Esophagus squamous epithelium (tissue), 5 donors: Measurements from ENCODE around the gene ZNF341. TPM values are rescaled to one million over a fixed set of nuclear protein-coding genes. Genes with fewer than 3 reads are reported as not detected.

Experiments
- DNase-seq: peaks from one replicate; lab custom pipeline; 2025; lab: John Stamatoyannopoulos, UW
- H3K27ac ChIP-seq, 4 donors: fragments of 200-600 bp; sonication (generic); one replicate each; pipeline ENCODE4 v1.5.1; 2016 to 2019; ENCODE audit warnings: mild to moderate bottlenecking in 1 of 4
- H3K27me3 ChIP-seq, 4 donors: fragments of 200-600 bp; sonication (generic); 1 replicate in 3 of 4; 2 replicates in 1 of 4; pipeline versions ENCODE4 v1.5.1 to v1.6.0; 2017 to 2021; ENCODE audit warnings: antibody characterized with exemption in 1 of 4
- H3K36me3 ChIP-seq, 3 donors: fragments of 200-600 bp; sonication (generic); one replicate each; pipeline ENCODE4 v1.5.1; 2016 to 2019
- H3K4me1 ChIP-seq, 3 donors: fragments of 200-600 bp; sonication (generic); one replicate each; pipeline ENCODE4 v1.5.1; 2017 to 2019
- H3K4me3 ChIP-seq, 4 donors: fragments of 200-600 bp; sonication (generic); 1 replicate in 3 of 4; 2 replicates in 1 of 4; pipeline ENCODE4 v1.5.1; 2016 to 2019; ENCODE audit warnings: mild to moderate bottlenecking in 2 of 4, moderate library complexity in 1 of 4
- H3K9me3 ChIP-seq, 3 donors: fragments of 200-600 bp; sonication (generic); one replicate each; pipeline ENCODE4 v1.5.1; 2016 to 2019
- CTCF ChIP-seq, 6 experiments: fragments of 450-650 bp in 4 of 6; fragments of 200-600 bp in 2 of 6; sonication (generic) in 2 of 6; IDR thresholded peaks; one replicate each; pipeline ENCODE4 v1.5.1; 2016 to 2019; ENCODE audit warnings: antibody characterized with exemption in 6 of 6, mild to moderate bottlenecking in 4 of 6, moderate library complexity in 4 of 6
- POLR2A ChIP-seq, 4 donors: fragments of 450-650 bp; IDR thresholded peaks; one replicate each; pipeline ENCODE4 v1.6.1; 2017; ENCODE audit warnings: antibody characterized with exemption in 4 of 4, mild to moderate bottlenecking in 4 of 4, moderate library complexity in 3 of 4
- WGBS, 2 donors: methylation state at CpG; one replicate each; pipeline ENCODE4 v1.1.5; 2018; 5-methylcytosine and 5-hydroxymethylcytosine counted together
- intact Hi-C: fragments of 100-400 bp; cut with DNase I; formaldehyde crosslinking; loops from one replicate; pipeline ENCODE4 v1.15.0; 2022
- total RNA-seq, 4 donors: library from RNA; depleted of rRNA; stranded (reverse); fragments of >200 nt; gene quantifications; one replicate each; pipeline ENCODE4 v1.1.0, GENCODE V29; 2016
- donor health status: DM: yes; HTN: yes; CAD: no.

ZNF341 gene
- total RNA-seq: 1 to 10 TPM; 1.7 to 4.0 (median 3.2) TPM

DNA sequence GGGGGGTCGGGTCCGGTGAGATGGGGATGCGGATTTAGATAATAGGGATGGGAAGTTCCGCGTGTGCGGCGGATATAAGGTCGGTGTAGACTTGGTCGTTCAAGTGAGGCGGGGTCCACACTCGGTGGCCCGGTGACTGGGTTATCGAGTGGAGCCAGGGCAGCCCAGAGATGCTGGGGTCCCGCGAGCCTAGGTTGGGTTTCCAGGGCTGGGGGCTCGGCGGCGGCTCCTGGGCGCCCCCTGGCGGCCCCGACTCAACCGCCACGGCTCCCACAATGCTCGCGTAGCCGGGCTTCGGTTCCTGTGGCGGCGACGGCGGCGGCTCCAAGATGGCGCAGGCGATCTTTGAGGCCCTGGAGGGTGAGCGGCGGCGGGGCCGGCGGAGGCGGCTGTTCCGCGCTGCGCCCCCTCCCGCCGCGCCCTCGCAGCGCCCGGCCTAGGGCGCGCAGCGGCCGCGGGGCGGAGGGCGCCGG lies at the start of gene ZNF341:
Gene ZNF341 (plus strand): TSS at position 304 of the 473 bp plus-strand sequence. CDS start 26 bp downstream, at position 330.
- intact Hi-C loops: loop anchor here (10.0 kb wide), 1 partner anchor 267 kb away; no protein-coding TSS in a partner anchor

DNA sequence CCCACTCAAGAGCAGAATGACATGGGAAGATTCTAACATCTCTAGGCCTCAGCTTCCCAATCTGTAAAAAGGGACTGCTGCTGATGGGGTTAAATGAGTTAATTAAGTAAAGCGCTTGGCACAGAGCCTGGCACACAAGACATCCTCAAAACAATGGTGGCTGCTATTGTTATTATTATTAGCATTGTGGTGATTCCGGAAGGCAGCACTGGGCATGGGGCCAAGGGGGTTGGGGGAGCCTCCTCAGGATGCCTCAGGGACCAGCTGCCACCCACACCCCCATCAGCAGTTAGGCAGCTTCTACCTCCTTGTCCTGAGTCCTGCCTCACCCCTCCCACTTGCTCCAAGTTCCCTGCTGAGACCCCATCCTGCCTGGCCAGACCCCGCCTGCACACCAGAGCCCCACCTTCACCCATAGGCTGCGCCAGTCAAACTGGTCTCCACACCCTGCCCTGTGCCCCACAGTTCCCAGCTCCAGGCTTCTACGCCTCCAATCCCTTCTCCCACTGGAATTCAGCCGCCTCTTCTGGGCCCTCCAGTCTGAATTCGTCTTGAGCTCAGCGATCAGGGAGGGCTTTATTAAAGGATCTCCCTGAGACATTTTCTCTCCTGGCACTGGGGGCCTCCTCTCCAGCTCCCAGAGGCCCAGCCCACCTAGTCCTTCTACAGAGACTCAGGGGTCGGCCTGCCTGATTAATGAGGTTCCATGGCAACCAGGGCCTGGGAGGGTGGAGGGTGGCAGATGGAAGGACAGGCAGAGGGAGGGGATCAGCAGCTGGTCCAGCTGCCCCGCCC lies 47.1 kb upstream of the ZNF341 start:
- intact Hi-C loops: no loop called here
- Histone ChIP-seq H3K4me1 (peaks cover 15 to 28% (median 17%) of the 10 kb centered on the region in 3 donors), H3K27ac (peak overlapping the region; percentile 76 to 90 (median 83)), H3K9me3 (no peaks in the 10 kb centered on the region), H3K27me3 (no peaks in the 10 kb centered on the region), H3K36me3 (no peaks in the 10 kb centered on the region), H3K4me3 (peak overlapping the region; percentile 38 to 70 (median 52))
- no peak for DNase-seq
- no peak for TF ChIP-seq CTCF (IDR thresholded peaks at IDR 0.05)
- no peak for TF ChIP-seq POLR2A (IDR thresholded peaks at IDR 0.05)
- 41 to 44% methylated on average over 7 of the region's 10 CpGs for WGBS, 2 donors

More for the DNA sequence above, at the start of gene ZNF341:
- Histone ChIP-seq H3K9me3 (peaks cover 8 to 11% (median 8%) of the 10 kb centered on the region in 3 donors), H3K27ac (peak within 1 kb of the TSS; percentile 92 to 97 (median 95)), H3K36me3 (peaks cover 0 to 5% (median 0%) of the 10 kb centered on the region in 3 donors), H3K27me3 (no peaks in the 10 kb centered on the region), H3K4me3 (peak within 1 kb of the TSS; percentile 51 to 82 (median 62)), H3K4me1 (peaks cover 23 to 31% (median 25%) of the 10 kb centered on the region in 3 donors)
- 11 to 25% methylated on average over 14 to 26 of the region's 57 CpGs for WGBS, 2 donors
- peak; percentile 54 for DNase-seq
- TF ChIP-seq POLR2A (IDR thresholded peaks at IDR 0.05) (peak in 1 of 4 donors; percentile 27), CTCF (IDR thresholded peaks at IDR 0.05) (peak; percentile 81 to 95 (median 90))

DNA sequence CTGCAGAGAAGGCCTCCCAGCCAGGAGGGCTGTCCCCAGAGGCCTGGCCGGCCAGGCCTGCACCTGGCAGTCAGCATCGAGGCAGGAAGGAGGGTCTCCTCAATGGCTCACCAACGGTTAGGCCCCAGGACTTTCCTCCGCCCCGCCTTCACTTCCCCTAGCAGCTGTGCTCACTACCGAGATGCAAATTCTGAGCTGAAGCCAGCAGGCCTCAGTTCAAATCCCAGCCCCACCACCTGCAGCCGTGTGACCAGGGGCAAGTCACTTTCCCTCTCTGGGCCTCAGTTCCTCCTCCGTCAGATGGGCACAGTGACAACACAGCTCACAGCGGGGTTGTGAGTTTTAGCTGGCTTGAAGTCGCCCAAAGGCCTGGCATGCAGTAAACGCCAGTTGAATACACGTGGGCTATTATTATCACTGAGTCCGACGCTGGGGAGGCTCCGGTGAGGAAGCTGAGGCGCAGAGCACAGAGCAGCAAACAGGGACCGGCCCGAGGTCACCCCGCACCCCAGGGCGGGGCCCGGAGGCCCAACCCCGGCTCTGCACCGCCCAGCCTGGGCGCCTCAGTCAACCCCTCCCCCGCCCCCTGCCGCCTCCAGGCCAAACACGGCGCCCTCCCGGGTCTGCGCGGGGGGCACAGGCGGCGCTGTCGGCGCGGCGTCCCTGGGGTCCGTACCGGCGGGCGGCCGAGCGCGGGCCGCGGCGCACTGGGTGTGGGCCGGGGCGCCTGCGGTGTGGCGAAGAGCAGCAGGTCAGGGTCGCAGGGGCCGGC lies 46.3 kb upstream of the ZNF341 start:
- Histone ChIP-seq H3K4me3 (peak overlapping the region; percentile 38 to 70 (median 52)), H3K27ac (peak overlapping the region; percentile 76 to 90 (median 83)), H3K27me3 (no peaks in the 10 kb centered on the region), H3K9me3 (no peaks in the 10 kb centered on the region), H3K4me1 (peaks cover 15 to 28% (median 17%) of the 10 kb centered on the region in 3 donors), H3K36me3 (no peaks in the 10 kb centered on the region)
- TF ChIP-seq CTCF (IDR thresholded peaks at IDR 0.05) (no peak), POLR2A (IDR thresholded peaks at IDR 0.05) (peak in 1 of 4 donors; percentile 2)
- DNase-seq: no peak
- intact Hi-C loops: no loop called here
- 4% methylated on average over 13 of the region's 53 CpGs; no CpG with 5 or more reads in 1 of the 2 donors for WGBS, 2 donors

DNA sequence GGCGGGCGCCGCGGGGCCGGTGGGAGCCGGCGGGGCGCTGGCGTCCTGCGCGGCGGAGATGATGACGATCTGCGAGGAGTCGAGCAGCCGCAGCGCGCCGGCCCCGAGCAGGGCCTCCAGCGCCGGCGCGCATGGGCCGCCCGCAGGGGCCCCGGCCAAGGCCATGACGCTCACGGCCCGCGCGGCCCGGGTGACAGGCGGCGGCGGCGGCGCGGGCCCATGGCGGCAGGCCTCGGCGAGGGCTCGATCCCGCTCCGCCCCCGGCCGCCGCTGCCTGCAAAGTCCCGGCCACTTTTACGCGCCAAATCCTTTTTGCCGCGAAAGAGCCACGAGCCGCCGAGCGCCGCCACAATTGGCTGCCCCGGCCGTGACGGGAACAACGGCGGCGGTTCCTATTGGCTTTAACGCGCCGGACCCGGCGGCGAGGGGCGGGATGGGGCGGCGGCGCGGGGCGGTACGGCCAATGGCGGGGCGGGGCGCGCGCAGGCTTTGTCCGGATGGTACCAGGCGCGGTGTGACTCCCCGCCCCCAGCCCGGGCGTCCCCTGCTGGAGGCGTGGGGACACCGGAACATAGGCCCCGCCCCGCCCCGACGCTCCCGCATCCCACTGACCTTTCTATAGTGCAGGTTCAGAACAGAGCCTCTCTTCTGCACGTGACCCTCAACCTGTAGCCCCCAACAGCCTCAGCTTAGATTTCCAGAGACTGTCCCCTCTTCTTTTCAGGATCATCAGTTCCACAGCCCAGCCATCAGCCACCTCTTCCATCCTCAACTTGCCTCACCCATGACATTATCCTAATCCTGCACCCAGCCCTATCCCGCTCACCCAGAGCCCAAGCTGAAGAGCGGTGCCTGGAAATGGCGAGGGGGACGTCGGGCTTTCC lies 45.5 kb upstream of the ZNF341 start, which contains the start of gene E2F1:
Gene E2F1 (minus strand): TSS at position 286 of the 884 bp plus-strand sequence. CDS start 121 bp downstream, at position 165.
- peaks cover 15 to 28% (median 17%) of the 10 kb centered on the region in 3 donors for H3K4me1 ChIP-seq
- H3K36me3 ChIP-seq: no peaks in the 10 kb centered on the region
- peak; percentile 65 for DNase-seq
- no peaks in the 10 kb centered on the region for H3K27me3 ChIP-seq
- H3K27ac ChIP-seq: peak within 1 kb of the TSS; percentile 76 to 90 (median 83)
- H3K4me3 ChIP-seq: peak within 1 kb of the TSS; percentile 38 to 70 (median 52)
- peak in 1 of 4 donors; percentile 4 for TF ChIP-seq POLR2A (IDR thresholded peaks at IDR 0.05)
- peak; percentile 26 to 55 (median 48) for TF ChIP-seq CTCF (IDR thresholded peaks at IDR 0.05)
- 3 to 11% methylated on average over 13 to 34 of the region's 101 CpGs for WGBS, 2 donors
- intact Hi-C loops: no loop called here
- no peaks in the 10 kb centered on the region for H3K9me3 ChIP-seq
